Right lung (tissue), 5 donors: ENCODE data around the gene PRDM2. TPM values are rescaled to one million over a fixed set of nuclear protein-coding genes. Genes with fewer than 3 reads are reported as not detected.
A peak's percentile ranks its signal among the peaks of the same experiment; 100 is the strongest.

ENCODE experiments used
- DNase-seq, 2 donors: peaks; one replicate each; pipeline ENCODE4 v3.0.0-alpha.2; 2013
- polyA plus RNA-seq, 5 donors: library from polyadenylated mRNA; unstranded; fragments of 120-200 nt; gene quantifications; one replicate each; pipeline versions ENCODE4 v1.2.1 to v1.2.3, GENCODE V29; 2013; ENCODE audit warnings: inconsistent platforms in 1 of 5, low replicate concordance in 1 of 5; ENCODE audit not compliant: insufficient read length in 5 of 5, insufficient read depth in 1 of 5

PRDM2 gene
- polyA plus RNA-seq, 5 donors, result 40.5 to 47.9 (median 42.6) TPM

DNA sequence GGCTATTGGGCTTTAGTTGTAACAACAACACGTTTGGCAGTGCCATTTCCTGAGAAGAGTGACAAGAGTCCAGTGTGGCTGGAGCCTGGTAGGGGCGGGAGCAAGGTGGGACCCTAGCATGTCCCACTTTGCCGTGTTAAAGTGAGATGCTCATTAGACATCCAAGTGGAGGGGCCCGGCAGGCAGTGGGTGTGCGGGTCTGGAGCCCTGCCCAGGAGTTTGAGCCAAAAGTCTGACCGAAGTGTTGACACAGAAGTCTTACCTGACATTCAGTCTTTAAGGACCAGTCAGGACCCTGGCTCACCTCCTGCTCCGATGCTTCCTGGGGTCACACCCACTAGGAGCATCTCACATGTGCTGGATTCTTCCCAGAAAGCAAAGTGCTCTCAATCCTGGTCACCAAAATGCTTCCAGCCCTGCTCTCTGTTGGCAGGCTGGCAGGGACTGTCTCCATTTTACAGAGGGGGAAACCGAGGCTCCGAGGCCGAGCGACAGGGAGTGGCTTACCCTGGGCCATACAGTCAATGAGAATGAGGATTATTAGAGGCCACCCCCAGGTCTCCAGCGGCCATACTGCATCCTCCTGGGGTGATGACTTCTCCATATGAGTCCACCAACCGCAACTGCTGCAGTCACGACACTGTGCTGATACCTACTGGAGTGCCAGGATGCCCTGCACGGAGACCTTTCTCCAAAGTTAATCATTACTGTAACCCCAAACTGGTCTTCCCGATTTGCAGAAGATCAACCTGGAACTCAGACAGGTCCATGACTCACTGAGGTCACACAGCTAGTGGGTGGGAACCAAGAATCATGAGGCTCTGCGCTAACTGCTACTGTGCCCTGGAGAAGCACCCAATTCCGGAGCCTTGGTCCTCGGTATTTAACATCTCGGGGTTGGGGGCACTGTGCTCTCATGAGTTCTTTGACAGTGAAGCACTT, 112.7 kb downstream of the PRDM2 start:
- DNase-seq, result no peak

DNA sequence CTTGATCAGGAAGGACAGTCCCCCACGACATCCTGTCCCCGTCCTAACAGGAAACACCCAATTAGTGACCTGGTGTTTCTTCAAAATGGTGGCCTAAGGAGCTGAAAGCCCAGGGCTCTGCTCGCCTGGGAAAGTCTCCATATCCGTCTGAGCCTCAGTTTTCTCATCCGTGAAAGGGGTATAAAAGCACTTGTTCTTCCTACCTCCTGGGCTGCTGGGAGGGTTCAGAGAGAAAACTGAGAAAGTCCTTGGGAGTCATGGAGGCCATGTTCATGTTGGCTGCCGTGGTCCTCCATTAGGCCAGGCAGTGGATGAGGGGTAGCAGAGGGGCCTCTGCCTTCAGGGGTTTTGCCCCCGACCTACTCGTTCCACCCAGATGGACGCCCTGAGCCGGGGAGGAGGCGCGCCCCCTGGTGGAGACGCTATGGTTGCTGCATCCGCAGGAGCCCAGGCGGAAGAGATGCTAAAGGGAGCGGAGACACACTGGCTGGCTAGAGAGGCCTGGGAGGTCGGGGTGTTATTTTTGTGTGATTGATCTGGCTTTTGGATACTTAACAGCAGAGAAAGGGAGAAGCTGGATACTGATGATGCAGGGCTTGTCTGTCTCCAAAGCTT, 113.5 kb downstream of the PRDM2 start:
- DNase-seq, result no peak

DNA sequence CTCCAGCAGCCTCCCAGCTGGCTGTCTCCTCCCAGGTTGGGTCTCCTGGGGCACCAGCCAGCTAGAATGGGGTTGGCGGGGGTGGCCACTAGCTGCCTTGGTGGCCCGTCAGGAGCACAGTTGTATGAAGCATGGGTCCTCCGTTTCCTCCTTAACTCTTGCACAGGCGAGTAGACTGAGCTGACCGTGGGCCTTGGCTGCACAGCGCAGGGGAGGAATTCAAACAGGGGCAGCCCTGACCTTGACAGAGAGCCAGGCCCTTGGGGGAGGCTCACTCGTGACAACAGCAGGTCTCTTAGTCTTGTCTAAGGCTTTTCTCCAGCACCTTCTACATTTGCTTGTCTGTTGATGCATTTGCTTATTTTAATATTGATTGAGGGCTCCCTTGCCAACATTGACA, 114.1 kb downstream of the PRDM2 start:
- no peak for DNase-seq

DNA sequence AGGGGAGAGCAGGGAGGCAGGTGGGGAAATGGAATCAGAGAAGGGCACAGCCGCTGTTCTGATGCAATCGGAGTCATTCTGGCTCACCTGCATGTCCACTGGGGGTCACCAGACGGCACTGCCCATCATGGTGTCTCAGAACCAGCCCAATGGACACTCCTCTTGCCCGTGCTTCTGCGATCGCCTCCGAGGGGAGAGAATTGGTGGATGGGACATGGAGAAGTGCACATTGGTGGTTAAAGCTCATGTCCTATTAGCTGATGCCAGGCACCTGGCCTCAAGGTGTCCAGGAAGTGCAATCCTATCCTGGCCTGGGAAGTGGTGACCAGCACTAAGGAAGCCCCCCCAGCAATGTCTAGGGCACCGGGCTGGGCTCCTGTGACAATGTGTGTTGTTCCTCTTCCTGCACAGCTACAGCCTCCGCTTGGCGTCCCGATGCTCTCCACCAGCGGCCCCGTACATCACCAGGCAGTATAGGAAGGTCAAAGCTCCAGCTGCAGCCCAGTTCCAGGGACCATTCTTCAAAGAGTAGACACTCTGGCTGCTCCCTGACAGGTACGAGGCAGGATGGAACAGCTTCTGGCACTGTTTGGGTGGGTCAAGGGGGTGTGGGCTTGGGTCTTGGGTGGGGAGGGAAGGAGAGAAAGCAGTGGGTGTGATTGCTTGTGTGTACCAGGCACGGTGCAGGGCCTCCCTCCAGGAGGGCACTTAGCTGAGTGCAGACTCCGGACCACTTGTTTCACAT, 116.2 kb downstream of the PRDM2 start:
- DNase-seq, result no peak

DNA sequence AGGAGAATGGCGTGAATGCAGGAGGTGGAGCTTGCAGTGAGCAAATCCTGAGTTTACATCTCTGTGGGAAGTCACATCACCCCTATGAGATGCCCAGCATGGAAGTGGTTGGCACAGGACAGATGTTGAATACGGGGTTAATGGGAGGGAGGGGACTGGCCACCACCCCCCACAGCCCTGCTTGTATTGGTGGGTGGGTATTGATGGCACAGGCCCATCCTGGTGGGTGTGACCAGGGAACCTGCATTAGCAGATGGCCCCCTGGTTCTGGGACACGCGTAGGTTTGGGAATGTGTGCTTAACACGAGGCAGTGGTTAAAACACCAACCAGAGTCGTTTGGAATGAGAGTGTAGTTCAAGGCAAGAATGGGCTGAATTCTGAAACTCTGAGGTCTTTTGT, 117.9 kb downstream of the PRDM2 start:
- no peak for DNase-seq

DNA sequence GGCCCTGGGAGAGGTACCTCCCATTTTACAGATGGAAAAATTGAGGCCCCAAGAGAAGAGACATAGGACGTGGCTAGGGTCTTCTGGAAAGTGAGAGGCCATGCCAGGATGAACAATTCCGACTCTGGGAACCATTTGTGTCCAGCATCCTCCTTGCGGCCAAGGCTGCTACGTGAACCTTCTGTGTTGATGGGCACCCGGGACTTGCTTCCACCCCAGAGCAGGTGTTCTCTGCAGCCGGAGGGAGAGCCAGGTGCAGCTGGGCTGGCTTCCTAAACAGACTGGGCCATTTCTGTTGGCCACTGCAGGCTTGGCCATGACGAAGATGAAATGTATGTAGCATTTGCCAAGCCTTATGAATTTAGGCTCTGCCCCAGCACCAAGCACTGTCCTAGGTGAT, 118.9 kb downstream of the PRDM2 start:
- DNase-seq, result no peak

DNA sequence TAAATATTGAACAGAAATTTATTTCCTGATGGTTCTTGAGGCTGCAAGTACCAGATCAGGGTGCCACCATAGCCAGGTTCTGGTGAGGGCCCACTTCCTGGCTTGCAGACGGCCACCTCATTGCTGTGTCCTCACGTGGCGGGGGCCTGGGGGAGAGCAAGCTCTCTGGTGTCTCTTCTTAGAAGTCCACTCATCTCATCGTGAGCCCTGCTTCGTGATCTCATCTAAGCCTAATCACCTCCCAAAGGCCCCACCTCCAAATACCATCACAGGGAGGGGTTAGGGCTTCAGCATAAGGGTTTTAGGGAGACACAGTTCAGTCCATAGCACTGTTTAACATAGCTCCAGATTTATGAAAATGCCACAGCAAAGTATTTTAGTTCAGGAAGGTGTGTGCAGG, 119.7 kb downstream of the PRDM2 start:
- DNase-seq, result no peak

DNA sequence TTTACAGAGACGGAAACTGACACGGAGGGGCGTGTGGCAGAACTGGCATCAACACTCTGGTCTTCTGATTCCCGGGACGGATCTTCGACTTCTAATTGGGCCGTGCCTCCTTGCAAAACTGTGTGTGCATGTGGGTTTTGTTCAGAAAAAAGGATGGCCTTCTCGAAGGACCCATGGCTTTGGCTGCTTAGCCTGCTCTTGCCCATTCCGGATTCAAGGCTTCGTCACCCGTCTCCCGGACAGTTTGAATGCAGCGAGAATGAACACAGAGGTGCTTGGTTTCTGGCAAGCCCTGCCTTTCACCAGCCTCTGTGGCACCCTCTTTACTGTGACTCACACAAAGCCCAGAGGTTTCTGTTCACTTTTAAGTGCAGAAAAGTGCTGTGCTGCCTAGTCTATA, 120.1 kb downstream of the PRDM2 start:
- no peak for DNase-seq

DNA sequence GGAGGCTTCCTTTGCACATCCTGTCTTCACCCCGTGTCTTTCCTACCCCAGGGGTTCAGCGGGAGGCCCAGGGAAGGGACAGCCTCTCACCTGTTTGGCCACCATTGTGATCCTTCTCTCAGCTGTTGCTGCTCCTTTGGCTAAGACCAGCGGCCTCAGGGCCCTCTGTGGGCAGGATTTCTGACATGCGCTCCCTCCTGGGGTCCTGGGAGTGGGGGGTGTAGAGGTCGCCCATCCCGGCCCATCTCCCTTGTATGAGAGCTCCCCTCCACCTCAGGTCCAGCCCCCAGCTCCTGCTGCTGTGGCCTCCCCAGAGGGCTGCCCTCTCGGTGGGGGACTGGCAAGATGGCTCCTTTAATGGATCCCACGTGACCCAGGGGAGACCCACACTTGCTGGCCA, 120.5 kb downstream of the PRDM2 start:
- DNase-seq, result no peak

DNA sequence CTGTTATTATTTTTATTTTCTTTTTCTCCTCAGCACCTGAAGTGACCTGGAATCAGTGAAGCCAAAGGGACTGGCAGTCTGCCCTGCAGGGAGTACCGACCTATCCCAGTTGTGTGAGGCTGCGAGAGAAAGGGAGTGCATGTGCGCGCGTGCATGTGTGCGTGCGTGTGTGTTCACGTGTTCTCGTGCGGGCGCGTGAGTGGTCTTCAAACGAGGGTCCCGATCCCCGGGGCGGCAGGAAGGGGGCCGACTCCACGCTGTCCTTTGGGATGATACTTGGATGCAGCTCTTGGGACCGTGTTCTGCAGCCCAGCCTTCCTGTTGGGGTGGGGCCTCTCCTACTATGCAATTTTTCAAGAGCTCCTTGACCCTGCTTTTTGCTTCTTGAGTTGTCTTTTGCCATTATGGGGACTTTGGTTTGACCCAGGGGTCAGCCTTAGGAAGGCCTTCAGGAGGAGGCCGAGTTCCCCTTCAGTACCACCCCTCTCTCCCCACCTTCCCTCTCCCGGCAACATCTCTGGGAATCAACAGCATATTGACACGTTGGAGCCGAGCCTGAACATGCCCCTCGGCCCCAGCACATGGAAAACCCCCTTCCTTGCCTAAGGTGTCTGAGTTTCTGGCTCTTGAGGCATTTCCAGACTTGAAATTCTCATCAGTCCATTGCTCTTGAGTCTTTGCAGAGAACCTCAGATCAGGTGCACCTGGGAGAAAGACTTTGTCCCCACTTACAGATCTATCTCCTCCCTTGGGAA, 123.3 kb downstream of the PRDM2 start:
- DNase-seq, result no peak

DNA sequence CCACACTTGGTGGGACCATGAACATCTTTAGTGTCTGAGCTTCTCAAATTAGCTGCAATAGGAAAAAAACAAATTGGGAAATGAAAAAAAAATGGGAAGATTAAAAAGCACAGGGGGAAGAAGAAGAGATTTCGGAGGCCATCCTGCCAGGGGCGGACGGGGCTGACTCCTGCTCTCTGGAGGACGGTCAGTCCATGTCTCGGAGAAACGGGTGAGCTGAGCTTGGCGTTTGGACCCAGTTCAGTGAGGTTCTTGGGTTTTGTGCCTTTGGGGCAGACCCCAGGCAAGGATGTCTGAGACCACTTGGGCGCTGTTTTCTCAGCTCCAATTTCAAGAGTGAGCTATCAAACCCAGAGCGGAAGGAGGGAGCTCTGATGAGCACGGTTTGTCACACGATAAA, 123.9 kb downstream of the PRDM2 start:
- DNase-seq, result no peak

DNA sequence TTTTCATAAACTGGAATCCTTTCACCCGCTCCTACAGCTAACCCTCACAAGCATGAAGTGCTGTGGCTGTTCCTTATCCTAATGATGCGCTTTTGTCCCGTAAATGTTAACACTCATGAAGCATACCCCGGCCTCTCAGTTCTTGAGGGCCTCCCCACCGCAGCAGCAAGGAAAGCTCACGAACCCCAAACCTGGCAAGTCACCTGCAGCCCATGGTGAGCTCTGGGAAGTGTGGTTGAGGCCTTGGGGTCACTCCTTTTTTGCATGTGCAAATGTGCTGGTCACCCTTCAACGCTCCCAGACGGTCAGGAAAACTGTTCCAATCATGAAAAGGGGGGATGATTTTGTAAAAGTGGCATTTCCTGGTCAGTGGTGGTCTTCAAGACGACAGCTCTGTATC, 124.6 kb downstream of the PRDM2 start:
- no peak for DNase-seq

DNA sequence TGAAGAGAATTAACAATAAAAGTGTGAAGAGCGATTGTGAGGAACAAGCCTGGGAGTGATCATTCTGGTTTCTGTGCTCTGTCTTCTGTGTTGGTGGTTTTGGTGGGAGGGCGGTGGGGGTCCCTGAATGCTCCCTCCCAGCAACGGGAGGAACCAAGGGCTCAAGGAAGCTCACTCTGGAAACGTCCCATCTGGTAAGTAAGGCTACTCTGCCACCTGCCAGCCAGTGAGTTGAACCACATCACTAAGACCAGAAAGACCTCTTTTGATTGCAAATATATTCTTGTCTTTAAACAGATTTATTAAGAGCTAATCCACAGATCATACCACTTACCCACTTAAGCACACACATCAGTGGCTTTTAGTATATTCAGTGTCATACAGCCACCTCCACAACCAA, 125.0 kb downstream of the PRDM2 start:
- no peak for DNase-seq

DNA sequence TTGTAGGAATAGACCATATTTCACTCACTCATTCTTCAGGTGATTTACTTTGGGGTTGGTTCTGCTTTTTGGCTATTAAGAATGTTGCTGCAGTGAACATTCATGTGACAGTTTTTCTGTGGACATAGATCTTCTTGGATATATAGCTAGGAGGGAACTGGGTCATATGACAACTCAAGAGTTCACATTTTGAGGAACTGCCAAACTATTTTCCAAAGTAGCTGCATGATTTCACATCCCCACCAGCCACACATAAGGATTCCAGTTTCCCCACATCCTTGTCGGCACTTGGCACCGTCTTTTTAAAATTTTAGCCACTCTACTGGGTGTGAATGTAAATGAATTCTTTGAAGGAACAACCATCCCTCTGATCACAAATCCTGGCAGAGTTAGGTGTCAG, 126.0 kb downstream of the PRDM2 start:
- no peak for DNase-seq

DNA sequence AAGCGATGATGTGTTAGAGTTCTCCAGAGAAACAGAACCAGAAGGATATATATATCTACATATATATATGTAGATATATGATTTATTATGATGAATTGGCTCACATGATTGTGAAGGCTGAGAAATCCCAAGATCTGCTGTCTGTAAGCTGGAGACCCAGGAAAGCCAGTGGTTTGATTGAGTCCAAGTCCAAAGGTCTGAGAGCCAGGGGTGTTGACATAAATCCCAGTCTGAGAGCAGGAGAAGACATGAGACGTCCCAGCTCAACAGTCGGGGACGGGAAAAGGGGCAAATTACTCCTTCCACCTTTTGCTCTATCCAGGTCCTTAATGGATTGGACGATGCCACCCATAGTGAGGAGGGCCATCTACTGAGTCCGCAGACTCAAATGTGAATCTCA, 126.6 kb downstream of the PRDM2 start:
- no peak for DNase-seq

DNA sequence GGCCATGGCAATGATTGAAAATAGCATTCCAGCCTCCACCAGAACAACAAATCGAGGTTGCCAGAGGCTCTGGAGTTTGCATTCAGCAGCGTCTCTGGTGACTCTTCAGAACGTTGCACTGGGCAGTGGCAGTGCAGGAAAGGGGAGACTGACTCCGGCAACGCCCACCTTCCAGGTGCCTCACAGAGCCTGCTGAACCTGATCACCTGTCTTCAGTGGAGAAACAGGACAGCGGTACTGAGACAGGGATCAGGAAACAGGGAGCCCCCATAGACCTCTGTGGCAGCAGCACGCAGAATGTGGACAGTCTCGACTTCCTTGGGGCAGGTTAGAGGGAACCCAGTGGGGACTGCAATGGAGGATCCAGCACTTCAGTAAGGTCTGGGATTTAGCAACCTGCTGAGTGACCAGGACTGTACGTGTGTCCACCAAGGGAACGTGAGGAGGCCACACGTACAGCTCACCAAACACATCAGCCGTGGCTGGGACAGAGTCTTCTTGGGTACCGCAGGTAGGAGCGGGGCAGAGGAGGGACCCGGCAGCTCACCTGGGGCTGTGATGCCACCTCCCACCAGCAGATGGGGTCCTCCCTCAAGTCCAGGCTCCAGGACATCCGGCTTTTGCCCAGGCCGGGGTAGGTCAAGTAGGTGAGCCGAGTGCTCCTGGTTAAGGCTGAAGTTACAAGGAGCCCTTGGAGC, 128.6 kb downstream of the PRDM2 start:
- DNase-seq, result no peak

DNA sequence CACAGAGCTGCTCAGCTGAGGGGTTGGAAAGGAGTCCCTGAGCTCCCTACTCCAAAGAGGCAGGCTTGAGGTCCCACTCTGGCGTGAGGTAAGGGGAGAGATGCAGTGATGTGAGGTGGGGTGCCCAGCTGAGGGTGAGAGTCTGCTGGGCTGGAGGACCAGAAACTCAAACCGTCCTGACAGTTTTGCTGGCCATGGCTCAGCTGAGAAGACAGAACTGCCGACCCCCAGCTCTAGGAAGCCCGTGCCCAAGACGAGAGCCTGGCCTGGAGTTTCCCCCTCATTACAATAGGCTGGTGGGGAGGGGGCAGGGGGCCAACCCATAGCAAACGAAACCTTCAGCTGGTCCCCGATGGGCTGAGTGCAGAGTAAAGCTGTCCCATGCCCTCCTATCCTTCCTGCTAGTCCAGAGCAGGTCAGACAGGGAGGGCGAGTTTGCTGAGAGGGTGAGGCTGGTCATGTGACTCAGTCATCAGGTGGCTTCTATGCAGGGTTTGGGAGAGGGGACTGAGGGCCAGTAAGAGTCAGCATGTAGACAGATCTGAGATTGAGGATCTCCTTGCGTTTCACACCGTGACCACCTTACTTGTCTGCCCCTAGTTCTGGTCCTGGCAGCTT, 129.3 kb downstream of the PRDM2 start:
- no peak for DNase-seq

DNA sequence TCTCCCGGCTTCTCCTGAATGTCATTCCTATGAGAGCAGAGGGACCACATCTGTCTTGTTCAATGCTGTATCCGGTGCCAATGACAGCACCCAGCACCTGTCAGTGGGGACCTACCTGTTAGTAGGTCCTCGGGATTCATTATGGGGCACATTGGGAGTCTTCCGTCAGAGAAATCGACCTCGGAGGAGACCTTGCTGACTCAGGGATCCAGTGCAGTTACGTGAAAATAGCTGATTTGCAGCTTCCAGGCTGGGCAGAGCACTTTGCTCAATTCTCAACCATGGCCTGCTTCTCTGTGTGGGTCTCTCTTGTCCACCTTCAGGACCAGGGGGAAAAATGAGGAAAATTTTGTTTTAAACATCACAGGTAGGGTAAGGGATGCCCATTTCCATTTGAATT, 130.2 kb downstream of the PRDM2 start:
- no peak for DNase-seq

DNA sequence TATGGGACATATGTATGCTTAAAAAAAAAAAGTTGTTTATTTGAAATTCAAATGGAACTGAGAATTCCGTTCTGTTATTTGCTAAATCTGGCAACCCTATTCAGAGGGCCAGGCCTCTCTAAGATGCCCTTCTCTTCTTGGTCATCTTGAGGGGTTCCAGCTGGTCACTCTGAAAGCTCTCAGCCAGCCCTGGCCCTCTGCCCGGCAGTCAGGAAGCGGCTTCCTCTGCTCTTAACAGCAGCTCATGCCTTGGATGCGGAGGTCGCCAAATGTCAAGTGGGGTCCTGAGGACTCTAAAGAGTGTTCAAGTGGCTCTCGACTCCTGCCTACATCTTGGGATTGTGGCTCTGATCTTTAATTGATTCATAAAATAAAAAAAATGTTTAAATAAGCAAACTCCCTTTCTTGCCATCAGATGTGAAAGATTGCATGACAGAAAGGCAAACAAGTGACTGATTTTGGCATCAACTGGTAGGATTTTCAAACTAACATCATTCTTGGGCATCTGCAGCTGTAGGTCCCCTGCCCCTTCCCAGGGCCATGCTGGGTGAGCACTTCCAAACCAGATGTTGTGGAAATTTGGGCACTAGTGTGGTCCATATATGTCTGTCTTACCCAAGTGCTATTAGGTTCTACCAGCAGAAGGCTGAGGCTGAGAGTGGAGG, 130.8 kb downstream of the PRDM2 start:
- DNase-seq, result peak; percentile 74 to 78

DNA sequence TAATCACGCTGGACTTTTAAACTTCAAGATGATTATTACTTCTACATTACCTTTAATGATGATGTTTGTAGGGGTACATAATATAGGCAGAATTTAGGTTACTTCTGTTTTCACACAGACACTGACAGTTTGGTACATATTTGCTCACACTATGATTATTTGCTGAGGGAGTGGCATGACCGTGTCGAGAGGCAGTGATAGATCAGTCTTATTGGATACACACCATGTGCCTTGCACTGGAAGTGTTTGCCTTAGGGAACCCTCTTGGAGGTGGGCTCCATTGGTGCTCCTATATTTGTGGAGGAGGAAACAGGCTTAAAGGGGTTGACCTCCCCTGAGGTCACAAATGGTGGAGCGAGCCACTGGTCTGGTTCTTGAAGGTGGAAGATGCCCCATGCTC, 132.1 kb downstream of the PRDM2 start:
- no peak for DNase-seq
